HUES48 (cell line): ENCODE measurements around the gene CPLANE2.

Source experiments
- H3K27ac ChIP-seq: one replicate; pipeline ENCODE4 v1.7.0; 2013; ENCODE audit warnings: low read depth, low read length, inconsistent platforms
- H3K27me3 ChIP-seq: 2 replicates; pipeline ENCODE4 v1.6.1; 2013; ENCODE audit warnings: mild to moderate bottlenecking, low read length; ENCODE audit not compliant: control insufficient read depth, insufficient read depth
- H3K36me3 ChIP-seq: 2 replicates; pipeline ENCODE4 v1.6.1; 2013; ENCODE audit warnings: low read length; ENCODE audit not compliant: control insufficient read depth, insufficient read depth
- H3K4me1 ChIP-seq: 2 replicates; pipeline ENCODE4 v1.6.1; 2013; ENCODE audit warnings: mild to moderate bottlenecking, low read length; ENCODE audit not compliant: control insufficient read depth, insufficient read depth
- H3K4me3 ChIP-seq: 2 replicates; pipeline ENCODE4 v1.5.1; 2013; ENCODE audit warnings: mild to moderate bottlenecking, low read depth, low read length
- H3K9ac ChIP-seq: 2 replicates; pipeline ENCODE4 v1.6.1; 2013; ENCODE audit warnings: mild to moderate bottlenecking, low read depth, low read length, moderate library complexity
- H3K9me3 ChIP-seq: 2 replicates; pipeline ENCODE4 v1.6.1; 2013; ENCODE audit warnings: low read length; ENCODE audit not compliant: control insufficient read depth, insufficient read depth

Gene CPLANE2

GRCh38 chr1:16206547-16207317 lies 30.3 kb downstream of the CPLANE2 start:
- Histone ChIP-seq H3K27ac (peak overlapping the region; percentile 84), H3K4me3 (peak overlapping the region; percentile 63), H3K27me3 (no peaks in the 10 kb centered on the region), H3K9ac (peak overlapping the region; percentile 49), H3K9me3 (no peaks in the 10 kb centered on the region), H3K4me1 (peaks cover 24% of the 10 kb centered on the region), H3K36me3 (peaks cover 27% of the 10 kb centered on the region)

GRCh38 chr1:16205891-16206546 lies 31.0 kb downstream of the CPLANE2 start:
- Histone ChIP-seq H3K27ac (no peak overlapping the region), H3K4me3 (peak overlapping the region; percentile 59), H3K9ac (no peak overlapping the region)

GRCh38 chr1:16205334-16205671 lies 31.7 kb downstream of the CPLANE2 start:
- H3K27me3 ChIP-seq = no peaks in the 10 kb centered on the region
- no peaks in the 10 kb centered on the region for H3K9me3 ChIP-seq
- H3K27ac ChIP-seq = no peak overlapping the region
- peaks cover 38% of the 10 kb centered on the region for H3K36me3 ChIP-seq
- H3K4me3 ChIP-seq = no peak overlapping the region
- peaks cover 14% of the 10 kb centered on the region; the same call in 1 of the 2 replicates for H3K4me1 ChIP-seq
- H3K9ac ChIP-seq = no peak overlapping the region

More at GRCh38 chr1:16205891-16206546, 31.0 kb downstream of the CPLANE2 start:
- H3K9me3 ChIP-seq = no peaks in the 10 kb centered on the region
- no peaks in the 10 kb centered on the region for H3K27me3 ChIP-seq
- H3K4me1 ChIP-seq = peaks cover 17% of the 10 kb centered on the region; the same call in 1 of the 2 replicates
- peaks cover 34% of the 10 kb centered on the region for H3K36me3 ChIP-seq

GRCh38 chr1:16204634-16205333 lies 32.2 kb downstream of the CPLANE2 start:
- Histone ChIP-seq H3K36me3 (peaks cover 38% of the 10 kb centered on the region), H3K4me3 (no peak overlapping the region), H3K4me1 (peaks cover 13% of the 10 kb centered on the region; the same call in 1 of the 2 replicates), H3K27ac (no peak overlapping the region), H3K27me3 (no peaks in the 10 kb centered on the region), H3K9ac (no peak overlapping the region), H3K9me3 (no peaks in the 10 kb centered on the region)

GRCh38 chr1:16204216-16204615 lies 32.8 kb downstream of the CPLANE2 start:
- Histone ChIP-seq H3K4me3 (no peak overlapping the region), H3K27ac (no peak overlapping the region), H3K27me3 (no peaks in the 10 kb centered on the region), H3K36me3 (peaks cover 41% of the 10 kb centered on the region), H3K4me1 (peaks cover 13% of the 10 kb centered on the region; the same call in 1 of the 2 replicates), H3K9me3 (no peaks in the 10 kb centered on the region), H3K9ac (no peak overlapping the region)

DNA sequence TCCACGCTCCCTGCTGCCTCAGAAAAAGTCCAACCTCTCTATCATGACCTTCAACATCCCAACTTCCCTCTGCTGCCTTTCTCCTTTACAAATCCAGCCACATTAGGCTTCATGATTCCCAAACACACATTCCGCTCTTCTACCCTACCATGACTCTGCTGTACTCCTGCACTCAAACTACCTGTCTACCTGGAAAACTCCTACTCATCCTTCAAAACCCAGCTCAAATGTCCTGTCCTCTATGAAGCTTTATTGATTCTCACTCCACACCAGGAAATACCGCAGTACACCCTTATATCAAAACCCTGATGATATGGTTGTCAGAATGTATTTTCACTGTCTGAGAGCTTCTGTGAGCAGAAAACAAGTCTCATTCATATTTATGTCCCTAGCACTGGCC lies 33.4 kb downstream of the CPLANE2 start:
- H3K36me3 ChIP-seq = peaks cover 47% of the 10 kb centered on the region
- no peaks in the 10 kb centered on the region for H3K9me3 ChIP-seq
- H3K4me3 ChIP-seq = no peak overlapping the region
- no peaks in the 10 kb centered on the region for H3K27me3 ChIP-seq
- no peak overlapping the region for H3K9ac ChIP-seq
- no peak overlapping the region for H3K27ac ChIP-seq
- H3K4me1 ChIP-seq = peaks cover 13% of the 10 kb centered on the region; the same call in 1 of the 2 replicates

DNA sequence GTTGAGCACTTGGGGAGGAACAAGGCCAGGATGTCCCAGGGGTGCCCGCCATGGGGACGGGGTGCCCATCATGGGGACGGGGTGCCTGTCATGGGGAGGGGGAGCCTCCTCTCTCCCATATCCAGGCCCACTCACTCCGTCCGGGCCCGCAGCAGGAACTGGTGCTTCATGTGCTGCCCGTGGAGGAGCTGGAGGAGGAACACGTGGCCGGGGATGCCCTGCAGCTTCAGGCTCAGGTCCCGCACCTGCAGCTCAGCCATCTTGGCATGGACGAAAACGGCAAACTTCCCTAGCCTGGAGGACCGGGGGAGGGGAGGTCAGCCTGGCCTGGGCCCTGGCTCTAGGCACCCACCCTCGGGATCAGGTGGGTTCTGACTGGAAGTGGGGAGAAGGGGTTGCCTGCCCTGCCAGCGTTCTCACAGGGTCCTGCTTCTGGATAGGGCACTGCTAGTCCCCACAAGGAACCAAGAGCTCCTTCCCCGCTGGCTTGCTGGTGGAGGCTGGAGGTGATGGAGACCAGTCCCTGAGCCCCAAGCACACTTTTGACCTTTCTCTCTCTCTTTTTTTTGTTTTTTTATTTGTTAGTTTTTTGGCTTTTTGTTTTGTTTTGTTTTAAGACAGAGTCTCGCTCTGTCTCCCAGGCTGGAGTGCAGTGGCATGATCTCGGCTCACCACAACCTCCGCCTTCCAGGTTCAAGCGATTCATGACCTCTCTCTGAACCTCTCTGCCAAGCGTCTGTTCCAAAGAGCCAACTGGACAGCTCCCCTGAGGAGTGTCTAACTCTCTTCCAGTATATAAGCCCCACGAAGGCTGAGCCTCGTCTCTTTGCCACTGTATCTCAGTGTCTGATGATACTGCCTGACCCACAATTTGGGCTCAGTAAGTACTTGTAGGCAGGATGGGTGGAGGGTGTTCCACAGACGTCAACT lies 34.4 kb downstream of the CPLANE2 start:
- H3K9me3 ChIP-seq = no peaks in the 10 kb centered on the region
- H3K27ac ChIP-seq = no peak overlapping the region
- H3K27me3 ChIP-seq = no peaks in the 10 kb centered on the region
- peaks cover 5% of the 10 kb centered on the region; the same call in 1 of the 2 replicates for H3K4me1 ChIP-seq
- no peak overlapping the region for H3K4me3 ChIP-seq
- no peak overlapping the region for H3K9ac ChIP-seq
- peaks cover 53% of the 10 kb centered on the region for H3K36me3 ChIP-seq

GRCh38 chr1:16199700-16200099 lies 37.3 kb downstream of the CPLANE2 start:
- Histone ChIP-seq H3K27me3 (no peaks in the 10 kb centered on the region), H3K9ac (no peak overlapping the region), H3K4me3 (no peak overlapping the region), H3K9me3 (no peaks in the 10 kb centered on the region), H3K4me1 (no peaks in the 10 kb centered on the region), H3K27ac (no peak overlapping the region), H3K36me3 (peaks cover 50% of the 10 kb centered on the region)

DNA sequence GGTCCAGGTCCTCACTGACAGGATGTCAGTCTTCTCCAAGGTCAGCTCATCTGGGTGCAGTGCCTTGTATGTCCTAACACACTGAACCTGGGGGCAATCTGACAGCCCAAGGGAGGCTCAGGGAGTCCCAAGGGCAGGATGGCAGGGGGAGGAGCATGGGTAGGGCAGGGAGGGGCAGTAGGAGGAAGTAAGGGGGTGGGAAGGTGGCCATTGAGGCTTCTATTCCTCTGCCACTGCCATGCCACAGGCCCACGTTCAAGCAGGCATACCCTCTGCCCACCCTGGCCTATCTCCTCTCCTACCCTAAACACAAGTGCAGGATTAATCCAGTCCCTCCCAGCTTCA lies 37.9 kb downstream of the CPLANE2 start:
- Histone ChIP-seq H3K27me3 (no peaks in the 10 kb centered on the region), H3K9ac (no peak overlapping the region), H3K36me3 (peaks cover 44% of the 10 kb centered on the region), H3K27ac (no peak overlapping the region), H3K9me3 (no peaks in the 10 kb centered on the region), H3K4me3 (no peak overlapping the region), H3K4me1 (no peaks in the 10 kb centered on the region)

- H3K4me3 ChIP-seq = no peak overlapping the region
- no peak overlapping the region for H3K27ac ChIP-seq
- H3K36me3 ChIP-seq = peaks cover 39% of the 10 kb centered on the region
- H3K27me3 ChIP-seq = no peaks in the 10 kb centered on the region
- no peaks in the 10 kb centered on the region for H3K4me1 ChIP-seq
- no peaks in the 10 kb centered on the region for H3K9me3 ChIP-seq
- no peak overlapping the region for H3K9ac ChIP-seq
These were observed 38.4 kb downstream of the CPLANE2 start for GRCh38 chr1:16198444-16199156.
